ENCODE measurements around the gene HSPB8.

HSPB8 gene

GRCh38 chr12:119178544-119179334 lies at the start of gene HSPB8:
HSPB8 (plus strand) TSS chr12:119178931; CDS start chr12:119179313, 382 bp downstream.
- DNase-seq = peak; percentile 78

GRCh38 chr12:119129827-119130434 lies 48.8 kb upstream of the HSPB8 start:
- DNase-seq = no peak

DNA sequence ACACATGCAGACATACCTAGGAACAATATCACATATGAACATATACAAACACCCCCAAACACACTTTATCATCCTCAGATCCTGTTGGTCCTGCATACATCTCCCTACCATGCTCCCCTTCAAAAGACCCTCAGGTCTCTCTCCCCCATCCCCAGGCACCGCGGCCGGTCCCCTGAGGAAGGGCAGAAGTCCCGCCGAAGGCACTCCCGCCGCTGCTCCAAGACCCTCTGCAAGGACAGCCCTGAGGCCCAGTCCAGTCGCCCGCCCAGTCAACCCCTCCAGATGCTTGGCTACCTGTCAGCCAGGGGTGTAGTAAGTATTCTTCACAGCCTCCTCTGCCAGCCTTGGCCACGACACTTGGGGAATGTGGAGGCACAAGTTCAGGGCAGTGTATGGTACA lies 48.2 kb upstream of the HSPB8 start:
- no peak for DNase-seq

DNA sequence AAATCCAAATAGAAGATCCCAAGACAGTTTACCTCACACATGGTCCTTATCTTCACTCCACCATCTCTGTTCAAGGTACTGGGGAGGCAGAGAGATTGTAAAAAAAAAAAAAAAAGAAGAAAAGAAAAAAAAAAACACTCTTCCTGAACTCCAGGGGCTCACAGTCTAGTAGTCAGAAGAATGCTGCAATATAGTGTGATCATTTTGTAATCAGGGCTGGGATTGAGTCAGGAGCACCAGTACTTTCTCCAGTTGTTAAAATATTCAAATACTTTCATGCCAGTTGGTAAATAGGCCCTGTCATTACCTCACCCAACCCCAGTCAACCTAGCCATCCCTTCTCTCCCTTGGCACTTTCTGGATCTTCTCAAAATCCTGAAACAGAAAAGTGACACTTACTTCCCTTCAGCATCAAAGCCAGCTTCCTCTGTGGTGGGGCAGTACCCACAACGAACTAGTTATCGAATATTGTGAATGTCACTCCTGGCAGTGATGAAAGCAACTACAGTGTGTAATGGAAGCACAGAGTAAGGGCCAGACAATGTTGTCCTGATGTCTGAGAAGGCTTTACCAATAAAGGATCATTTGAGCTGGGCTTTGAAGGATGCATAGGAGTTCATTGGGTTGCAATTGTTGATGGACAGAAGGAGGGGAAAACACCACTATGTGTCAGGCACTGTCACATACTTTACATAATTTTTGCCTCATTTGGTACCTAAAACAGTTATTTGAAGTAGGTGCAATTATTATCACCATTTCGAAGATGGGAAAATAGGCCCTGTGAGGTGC lies 44.3 kb upstream of the HSPB8 start:
- no peak for DNase-seq

- no peak for DNase-seq
These were observed 41.8 kb upstream of the HSPB8 start for GRCh38 chr12:119136811-119137410.

DNA sequence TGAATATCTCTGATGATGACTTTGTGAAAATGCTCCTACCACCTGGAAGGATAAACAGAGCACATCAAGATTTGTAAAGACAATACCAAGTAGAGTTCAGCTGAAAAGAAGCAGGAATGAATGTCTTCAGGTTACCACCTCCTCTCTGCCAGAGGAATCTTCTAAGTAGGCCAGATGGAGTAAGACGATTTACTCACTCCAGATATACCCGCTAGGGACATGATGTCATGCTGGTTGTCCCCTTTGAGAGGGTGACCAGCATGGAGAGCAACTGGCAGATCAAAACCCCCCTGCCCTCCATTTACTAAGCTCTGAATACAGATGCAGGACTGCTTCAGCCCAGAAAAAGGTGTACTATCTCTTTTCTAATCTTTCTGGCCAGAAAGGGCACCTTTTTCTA lies 39.3 kb upstream of the HSPB8 start:
- no peak for DNase-seq

DNA sequence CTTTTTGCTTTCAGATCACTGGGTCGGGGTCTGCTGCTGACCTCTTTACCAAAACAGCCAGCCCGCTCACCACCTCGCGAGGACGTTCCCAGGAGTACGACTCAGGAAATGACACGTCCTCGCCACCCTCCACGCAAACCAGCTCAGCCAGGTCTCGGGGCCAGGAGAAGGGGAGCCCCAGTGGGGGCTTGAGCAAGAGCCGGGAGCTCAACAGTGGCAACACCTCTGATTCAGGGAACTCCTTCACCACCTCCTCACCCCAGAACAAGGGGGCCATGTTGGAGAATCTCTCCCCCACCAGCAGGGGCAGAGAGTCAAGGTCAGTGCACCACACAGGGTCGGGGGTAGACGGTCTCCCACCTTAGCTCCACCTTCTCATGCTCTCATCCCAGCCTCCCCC lies 33.4 kb upstream of the HSPB8 start:
- no peak for DNase-seq

GRCh38 chr12:119147847-119148448 lies 30.8 kb upstream of the HSPB8 start:
- no peak for DNase-seq

GRCh38 chr12:119149270-119149669 lies 29.5 kb upstream of the HSPB8 start:
- no peak for DNase-seq

- no peak for DNase-seq
These were observed 27.2 kb upstream of the HSPB8 start for GRCh38 chr12:119151445-119152026.

DNA sequence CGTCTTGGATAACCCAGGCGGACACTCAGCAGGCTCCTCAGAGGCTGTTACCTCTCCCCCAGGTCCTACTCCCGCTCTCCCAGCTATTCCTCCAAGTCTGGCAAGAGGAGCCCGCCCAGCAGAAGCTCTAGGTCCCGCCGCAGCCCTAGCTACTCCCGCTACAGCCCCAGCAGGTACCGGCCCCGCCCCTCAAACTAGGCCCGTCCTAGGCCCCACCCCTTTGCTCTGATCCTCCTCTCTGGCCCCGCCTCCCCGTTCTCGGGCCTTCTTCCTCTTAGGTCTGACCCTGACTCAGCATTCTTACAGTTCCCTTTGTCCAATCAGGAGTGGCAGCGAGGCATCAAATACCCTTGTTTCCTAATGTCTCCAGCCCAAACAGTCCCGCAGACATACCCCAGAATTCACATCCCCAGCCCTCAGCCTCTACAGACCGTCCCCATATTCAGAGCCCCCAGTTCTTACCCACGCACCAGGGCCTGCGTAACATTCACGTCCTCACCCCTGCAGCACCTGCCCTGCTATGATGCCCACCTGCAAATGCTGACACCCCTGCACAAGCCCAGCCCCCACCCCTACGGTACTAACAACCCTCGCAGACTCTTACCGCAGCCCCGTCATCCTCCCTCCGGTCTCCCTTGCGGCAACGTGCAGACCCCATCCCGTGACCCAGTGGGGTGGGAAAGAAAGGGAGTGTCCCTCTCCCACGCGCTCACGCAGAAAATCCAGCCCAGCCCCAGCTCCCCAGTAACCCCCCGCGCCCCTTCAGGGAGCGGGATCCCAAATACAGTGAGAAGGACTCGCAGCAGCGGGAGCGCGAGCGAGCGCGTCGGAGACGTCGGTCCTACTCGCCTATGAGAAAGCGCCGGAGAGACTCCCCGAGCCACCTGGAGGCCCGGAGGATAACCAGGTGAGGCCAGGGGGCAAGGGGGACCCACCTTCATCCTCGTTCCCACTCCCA lies 25.0 kb upstream of the HSPB8 start:
- DNase-seq = no peak

- no peak for DNase-seq
These were observed 24.3 kb upstream of the HSPB8 start for GRCh38 chr12:119154435-119154818.

GRCh38 chr12:119156401-119157044 lies 22.2 kb upstream of the HSPB8 start:
- DNase-seq = no peak

GRCh38 chr12:119157528-119157927 lies 21.2 kb upstream of the HSPB8 start:
- peak; percentile 54 for DNase-seq

- no peak for DNase-seq
These were observed 20.8 kb upstream of the HSPB8 start for GRCh38 chr12:119157978-119158377.

GRCh38 chr12:119158402-119158801 lies 20.3 kb upstream of the HSPB8 start:
- peak; percentile 46 for DNase-seq

GRCh38 chr12:119159844-119160243 lies 18.9 kb upstream of the HSPB8 start:
- DNase-seq = no peak

DNA sequence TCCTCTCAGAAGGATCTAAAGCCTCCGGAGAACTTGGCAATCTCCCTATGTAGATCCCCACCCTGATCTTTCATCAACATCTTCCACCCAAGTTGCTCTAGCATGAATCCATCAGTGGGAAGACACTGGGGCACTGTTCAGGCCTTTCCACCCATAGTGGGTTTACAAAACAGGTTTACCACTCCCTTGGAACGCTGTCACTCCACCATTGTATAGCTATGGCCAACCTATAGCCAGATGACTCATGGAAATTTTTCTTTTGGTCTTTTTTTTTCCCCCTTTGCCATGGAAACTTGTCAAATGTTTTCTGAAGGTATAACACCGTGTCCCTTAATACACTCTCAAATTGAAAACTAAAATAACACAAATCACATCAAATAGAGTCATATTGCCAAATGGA lies 10.8 kb upstream of the HSPB8 start:
- no peak for DNase-seq

DNA sequence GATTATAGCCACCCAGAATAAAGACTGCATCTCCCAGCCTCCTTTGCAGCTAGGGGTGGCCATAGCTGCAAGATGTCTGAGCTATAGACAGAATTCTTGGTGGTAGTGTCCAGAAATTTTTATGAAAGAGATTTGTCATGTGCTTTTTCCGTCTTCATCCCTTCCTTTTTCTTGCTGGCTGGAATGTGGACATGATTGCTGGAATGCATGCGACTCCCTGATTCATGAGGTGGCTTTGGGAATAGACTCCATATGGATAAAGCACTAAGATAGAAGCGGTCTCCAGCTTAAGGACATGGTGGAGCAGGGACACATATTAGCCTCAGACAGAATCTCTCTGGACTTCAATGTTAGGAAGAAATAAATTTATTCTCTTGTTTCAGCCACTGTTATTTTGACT lies 10.0 kb upstream of the HSPB8 start:
- no peak for DNase-seq

DNA sequence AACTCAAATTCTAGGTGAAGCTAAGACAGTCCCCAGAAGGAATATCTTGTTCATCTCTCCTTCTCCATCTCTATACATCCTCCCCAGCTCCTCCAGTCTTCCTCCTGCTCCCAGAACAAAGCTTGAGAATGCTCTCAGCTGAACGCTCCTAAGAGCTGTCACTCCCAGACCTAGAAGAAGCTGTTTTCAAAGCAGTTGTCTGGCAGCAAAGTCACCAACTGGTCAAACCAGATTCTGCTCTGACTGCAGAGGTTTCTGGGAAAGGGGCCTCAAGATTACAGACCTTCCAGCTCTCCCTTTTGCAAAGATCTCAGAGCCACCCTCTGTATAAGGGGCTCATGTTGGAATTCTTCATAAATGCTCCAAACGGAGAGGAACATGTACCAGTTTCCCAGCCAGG lies 9.6 kb upstream of the HSPB8 start:
- no peak for DNase-seq

DNA sequence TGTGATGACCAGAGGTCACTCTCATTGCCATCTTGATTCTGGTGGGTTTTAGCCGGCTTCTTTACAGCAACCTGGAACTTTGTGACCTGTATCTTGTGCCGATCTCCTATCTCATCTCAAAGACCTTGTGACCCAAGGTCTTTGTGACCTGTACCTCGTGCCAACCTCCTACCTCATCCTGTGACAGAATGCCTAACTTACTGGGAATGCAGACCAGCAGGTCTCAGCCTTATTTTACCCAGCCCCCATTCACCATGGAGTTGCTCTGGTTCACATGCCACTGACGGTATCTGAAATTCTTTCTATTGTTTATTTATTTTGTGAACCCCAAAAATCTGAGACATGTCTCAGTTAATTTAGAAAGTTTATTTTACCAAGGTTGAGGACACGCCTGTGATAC lies 7.4 kb upstream of the HSPB8 start:
- DNase-seq = no peak

Data from right forelimb (tissue), 1 donor.